NCI-H524 (cell line): ENCODE measurements around the gene FAIM.
"Not testable (repeated sequence)": the region's sequence is repeated elsewhere in the genome, so short reads cannot be mapped to it uniquely, and the experiment has no call there.

Experiments
- DNase-seq, 2 experiments: peaks; one replicate each; lab custom pipeline; 2025; lab: John Stamatoyannopoulos, UW

The FAIM gene, protein sequence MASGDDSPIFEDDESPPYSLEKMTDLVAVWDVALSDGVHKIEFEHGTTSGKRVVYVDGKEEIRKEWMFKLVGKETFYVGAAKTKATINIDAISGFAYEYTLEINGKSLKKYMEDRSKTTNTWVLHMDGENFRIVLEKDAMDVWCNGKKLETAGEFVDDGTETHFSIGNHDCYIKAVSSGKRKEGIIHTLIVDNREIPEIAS

GRCh38 chr3:138608322-138609135 is at the start of gene FAIM:
Gene FAIM (plus strand): TSS chr3:138608771. CDS start chr3:138619727, 10,956 bp downstream.
- DNase-seq = peak; percentile 68 to 77

- no peak for DNase-seq
Observed at GRCh38 chr3:138559134-138559533, 49.4 kb upstream of the FAIM start.

DNA sequence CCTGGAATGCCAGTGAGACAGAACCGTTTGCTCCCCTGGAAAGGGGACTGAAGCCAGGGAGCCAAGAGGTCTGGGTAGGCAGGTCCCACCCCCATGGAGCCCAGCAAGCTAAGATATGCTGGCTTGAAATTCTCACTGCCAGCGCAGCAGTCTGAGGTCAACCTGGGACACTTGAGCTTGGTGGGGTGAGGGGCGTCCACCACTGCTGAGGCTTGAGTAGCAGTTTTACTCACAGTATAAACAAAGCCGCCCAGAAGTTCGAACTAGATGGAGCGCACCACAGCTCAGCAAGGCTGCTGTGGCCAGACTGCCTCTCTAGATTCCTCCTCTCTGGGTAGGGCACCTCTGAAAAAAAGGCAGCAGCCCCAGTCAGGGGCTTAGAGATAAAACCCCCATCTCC is 48.1 kb upstream of the FAIM start:
- no peak for DNase-seq

- DNase-seq = not testable (repeated sequence)
Observed at GRCh38 chr3:138562902-138563301, 45.7 kb upstream of the FAIM start.

- not testable (repeated sequence) for DNase-seq
Observed at GRCh38 chr3:138566293-138566692, 42.3 kb upstream of the FAIM start.

- peak in 1 of 2 experiments; percentile 19 for DNase-seq
Observed at GRCh38 chr3:138567403-138567802, 41.2 kb upstream of the FAIM start.

DNA sequence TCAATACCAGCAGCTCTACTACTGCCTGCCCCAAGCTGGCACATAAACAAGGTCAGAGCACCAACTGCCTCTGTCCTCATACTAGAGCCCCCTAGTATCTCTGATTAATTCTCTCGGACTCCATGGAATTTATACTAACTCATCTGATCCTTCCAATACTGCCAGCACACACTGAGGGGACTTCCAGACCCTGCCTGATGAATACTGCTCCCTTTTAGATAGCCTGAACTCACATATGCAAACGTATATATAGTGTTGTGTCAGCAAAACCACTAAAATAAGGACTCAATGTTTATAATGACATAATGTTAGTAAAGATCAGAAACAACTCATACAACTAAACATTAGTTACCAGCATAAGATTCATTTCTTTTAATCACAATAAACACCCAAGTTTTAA is 39.5 kb upstream of the FAIM start:
- DNase-seq = no peak

- not testable (repeated sequence) for DNase-seq
Observed at GRCh38 chr3:138569624-138570023, 38.9 kb upstream of the FAIM start.

- DNase-seq = no peak
Observed at GRCh38 chr3:138573138-138573537, 35.4 kb upstream of the FAIM start.

- no peak for DNase-seq
Observed at GRCh38 chr3:138578141-138578540, 30.4 kb upstream of the FAIM start.

DNA sequence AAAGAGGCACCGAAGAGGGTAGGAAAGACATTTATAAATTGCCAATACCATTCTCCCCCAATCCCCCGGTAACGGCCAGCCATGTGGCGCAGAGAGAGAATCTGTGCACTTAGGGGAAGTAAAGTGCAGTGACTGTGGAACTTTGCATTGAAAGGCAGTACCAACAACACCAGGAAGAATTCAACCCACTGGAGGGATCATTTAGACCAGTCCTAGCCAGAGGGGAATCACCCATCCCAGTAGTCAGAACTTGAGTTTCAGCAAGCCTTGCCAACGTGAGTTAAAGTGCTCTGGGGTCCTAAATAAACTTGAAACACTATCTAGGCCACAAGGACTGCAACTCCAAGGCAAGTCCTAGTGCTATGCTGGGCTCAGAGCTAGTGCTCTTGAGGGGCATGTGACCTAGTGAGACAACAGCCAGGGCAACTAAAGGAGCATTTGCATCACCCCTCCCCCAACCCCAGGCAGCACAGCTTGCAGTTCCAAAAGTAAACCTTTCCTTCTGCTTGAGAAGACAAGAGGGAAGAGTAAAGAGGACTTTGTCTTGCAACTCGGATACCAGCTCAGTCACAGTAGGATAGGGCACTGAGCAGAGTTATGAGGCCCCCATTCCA is 29.5 kb upstream of the FAIM start:
- DNase-seq = no peak

DNA sequence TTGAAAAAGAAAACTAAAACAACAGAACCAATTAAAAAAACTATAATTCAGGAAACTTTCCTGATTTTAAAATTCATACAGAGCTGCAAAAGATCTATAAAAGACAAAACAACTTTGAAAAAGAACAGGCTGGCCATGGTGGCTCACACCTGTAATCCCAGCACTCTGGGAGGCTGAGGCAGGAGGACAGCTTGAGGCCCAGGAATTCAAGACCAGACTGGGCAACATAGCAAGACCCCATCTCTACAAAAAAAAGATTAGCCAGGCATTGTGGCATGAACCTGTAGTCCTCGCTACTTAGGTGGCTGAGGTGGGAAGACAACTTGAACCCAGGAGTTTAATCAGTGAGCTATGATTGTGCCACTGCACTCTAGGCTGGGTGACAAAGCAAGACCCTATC is 21.2 kb upstream of the FAIM start:
- DNase-seq = no peak

DNA sequence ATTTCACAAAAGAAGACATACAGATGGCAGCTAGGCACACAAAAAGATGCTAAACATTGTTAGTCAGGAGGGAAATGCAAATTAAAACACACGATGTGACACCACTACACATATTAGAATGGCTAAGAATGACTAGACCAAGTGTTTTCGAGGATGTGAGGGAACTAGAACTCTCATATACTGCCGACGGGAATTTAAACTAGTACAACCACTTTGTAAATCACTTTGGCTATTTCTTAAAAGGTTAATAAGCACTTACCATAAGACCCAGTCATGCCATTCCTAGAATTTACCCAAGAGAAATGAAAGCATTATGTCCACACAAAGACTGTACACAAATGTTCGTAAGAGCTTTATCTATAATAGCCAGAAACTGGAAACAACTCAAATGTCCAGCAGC is 20.1 kb upstream of the FAIM start:
- no peak for DNase-seq

GRCh38 chr3:138591392-138591791 is 17.2 kb upstream of the FAIM start:
- DNase-seq = no peak

DNA sequence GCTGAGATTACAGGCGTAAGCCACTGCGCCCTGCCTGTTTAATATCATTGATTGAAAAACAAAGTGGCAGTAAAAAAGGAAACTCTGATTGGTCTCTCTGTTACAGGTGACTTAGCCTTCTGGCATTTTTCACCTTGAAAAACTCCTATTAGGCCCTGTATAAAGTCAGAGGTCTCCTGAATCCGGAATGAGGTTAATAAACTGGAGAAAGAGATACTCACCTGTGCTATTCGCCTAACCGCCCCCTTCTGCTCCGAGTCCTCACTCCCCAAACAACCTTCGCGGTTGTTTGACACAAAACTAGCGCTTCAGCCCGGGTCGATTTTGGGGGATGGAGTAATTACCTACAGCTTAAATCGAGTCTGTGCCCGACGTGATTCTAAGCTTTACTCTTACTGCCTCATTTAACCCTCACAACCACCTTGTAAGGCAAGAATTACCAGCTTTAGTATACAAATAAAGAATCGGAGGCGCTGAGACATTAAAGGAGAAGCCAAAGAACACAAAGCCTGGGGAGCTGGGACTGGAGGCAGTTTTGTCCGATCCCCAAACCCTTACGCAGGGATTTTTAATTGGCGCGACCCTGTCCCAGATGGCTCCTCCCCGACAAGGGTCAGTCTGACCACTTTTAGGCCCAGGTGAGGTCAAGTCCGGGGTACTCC is 15.0 kb upstream of the FAIM start:
- no peak for DNase-seq

DNA sequence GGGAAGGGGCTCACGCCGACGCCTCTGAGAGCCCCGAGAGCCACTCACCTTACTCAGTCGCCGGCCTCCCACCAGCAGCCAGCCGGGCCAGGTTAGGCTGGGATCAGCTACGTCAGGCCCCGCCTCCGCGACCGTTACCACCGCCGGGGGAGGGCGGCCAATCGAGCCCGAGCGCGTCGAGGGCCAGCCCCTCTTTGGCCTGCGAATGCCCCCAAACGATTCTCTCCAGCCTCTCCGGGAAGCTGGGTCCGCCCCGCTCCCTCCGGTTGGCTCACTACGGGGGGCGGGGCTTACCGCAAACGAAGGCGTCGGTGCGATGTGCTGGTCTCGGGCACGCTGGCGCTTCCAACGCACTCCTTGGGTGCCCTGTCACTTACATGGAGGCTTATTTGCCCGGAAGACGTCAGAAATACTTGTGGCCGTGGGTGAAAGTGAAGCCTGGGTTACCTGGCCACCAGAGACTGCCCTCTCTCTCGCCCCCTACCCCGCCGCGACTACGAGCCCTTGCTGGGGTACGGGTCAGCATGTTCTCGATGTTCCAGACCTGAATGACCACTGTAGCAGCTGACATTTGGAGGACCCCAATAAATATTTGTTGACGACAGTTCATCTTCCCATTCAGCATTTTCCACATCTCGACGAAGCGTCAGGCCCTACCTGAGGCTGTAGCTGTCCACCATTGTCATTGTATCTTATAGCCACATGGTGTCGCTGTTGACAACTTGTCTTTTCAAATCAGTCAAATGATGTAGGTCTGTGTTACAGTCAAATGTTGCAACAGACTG is 14.2 kb upstream of the FAIM start, which contains the start of gene CEP70:
Gene CEP70, minus strand, starts transcription at position 111 of the 785 bp plus-strand sequence. CDS start 21,333 bp downstream, outside the sequence.
- no peak for DNase-seq

DNA sequence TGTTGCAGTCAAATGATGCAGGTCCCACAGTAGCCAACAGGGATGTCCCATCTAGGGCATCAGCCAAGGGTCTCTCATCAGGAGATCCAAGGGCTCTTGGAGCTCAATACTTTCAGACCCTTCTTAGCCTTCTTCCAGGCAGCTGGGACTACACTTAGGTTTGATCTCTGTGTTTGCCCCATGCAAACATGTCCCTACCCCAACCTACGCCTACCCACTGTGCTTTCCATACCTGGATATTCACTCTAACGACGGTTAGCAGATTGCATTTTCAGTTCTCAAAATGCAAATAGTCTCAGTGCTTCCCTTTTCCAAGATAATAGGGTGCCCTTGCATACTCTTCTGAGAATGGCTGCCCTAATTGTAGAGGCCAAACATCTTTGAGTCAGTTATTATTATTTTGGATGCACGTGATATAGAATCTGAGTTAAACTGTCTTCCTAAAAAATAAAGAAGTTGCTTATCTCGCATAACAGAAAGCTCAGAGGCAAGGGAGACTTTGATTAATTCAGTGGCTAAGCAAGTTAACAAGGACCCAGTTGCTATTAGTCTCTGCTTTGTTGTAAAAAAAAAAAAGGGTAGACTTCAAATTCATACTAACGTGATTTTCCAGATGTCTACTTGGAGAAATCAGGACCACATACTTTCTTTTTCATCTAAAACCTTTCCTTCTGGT is 13.5 kb upstream of the FAIM start:
- DNase-seq = no peak

DNA sequence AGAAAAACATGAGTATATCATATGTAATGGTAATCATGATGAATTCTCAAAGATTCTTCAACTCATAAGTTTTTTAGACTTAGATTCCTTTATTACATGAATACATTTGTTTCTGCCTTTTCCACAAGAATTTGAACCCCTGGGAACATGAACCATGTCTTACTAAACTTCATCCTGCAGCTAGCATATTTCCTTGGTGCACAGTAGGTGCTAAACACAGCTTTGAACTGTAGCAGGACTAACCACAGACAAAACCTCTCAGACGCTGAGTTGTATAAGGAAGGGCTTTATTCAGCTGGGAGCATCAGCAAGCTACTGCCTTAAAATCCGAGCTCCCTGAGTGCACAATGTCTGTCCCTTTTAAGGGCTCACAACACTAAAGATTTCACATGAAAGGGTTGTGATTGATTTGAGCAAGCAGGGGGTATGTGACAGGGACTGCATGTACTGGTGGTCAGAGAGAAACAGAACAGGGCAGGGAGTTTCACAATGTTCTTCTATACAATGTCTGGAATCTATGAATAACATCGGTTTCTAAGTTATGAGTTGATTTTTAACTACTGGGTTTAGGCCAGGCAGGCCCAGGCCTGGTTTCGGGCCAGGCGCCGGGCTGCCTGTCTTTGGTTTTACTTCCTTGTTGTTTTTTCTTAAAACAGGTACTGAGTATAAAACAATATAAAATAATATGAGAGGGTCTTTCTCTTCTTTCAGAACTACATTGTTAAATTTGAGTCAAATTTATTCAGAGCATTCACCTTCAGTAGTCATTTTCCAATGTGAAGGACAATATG is 11.2 kb upstream of the FAIM start:
- not testable (repeated sequence) for DNase-seq

DNA sequence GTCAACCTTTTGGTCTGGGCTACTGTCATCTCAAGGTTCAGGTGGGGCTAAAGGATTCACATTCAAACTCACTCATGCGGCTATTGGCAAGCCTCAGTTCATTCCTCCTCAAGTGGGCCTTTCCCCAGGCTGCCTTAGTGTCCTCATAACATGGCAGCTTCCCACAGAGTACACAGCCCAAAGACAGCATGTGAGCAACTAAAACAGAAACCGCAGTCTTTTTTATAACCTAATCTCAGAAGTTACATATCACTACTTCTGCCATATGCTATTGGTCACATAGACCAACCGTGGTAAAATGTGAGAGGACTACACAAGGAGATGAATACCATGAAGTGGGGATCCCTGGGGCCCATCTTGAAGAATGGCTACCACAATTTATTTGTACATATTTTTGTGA is 10.0 kb upstream of the FAIM start:
- DNase-seq = no peak

DNA sequence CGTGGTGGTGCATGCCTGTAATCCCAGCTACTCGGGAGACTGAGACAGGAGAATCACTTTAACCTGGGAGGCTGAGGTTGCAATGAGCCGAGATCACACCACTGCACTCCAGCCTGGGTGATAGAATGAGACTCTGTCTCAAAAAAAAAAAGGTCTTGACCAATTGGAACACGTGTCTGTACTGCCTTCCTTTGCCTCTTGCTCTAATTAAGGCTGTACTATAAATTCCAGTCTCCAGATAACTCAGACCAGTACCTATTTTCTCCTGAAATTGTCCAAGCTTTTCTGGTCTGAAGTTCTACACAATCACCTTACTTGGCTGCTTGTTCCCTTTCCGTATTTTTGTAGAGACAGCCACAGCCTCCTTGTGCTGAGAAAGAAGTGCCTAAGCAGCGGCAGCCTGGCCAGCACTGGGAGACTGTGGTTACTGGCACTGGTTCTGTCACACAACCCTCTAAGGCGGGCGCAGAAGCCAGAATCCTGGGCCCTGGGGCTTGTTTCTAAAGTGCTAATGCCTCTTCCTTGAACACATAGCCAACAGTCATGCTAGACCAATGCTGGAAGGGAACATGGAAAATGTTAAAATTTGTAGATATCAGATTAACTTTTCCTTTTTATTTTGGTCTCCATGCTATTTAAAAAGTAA is 8.3 kb upstream of the FAIM start:
- DNase-seq = no peak
